ENCODE measurements around the gene RAP1GAP2.

- TF ChIP-seq ZNF266 (tag by site-specific recombination; IDR thresholded peaks at IDR 0.05; ENCODE audit: low read depth): no peak
- no peak for TF ChIP-seq CTCF (tag by site-specific recombination; IDR thresholded peaks at IDR 0.05)
- no peak for TF ChIP-seq ZNF121 (tag by site-specific recombination; IDR thresholded peaks at IDR 0.05)
- no peak for TF ChIP-seq ZNF768 (tag by site-specific recombination; IDR thresholded peaks at IDR 0.05)
- TF ChIP-seq ZSCAN5A (tag by site-specific recombination; IDR thresholded peaks at IDR 0.05): no peak
- no peak for TF ChIP-seq PRDM10 (tag by site-specific recombination; IDR thresholded peaks at IDR 0.05)
- no peak for TF ChIP-seq ZSCAN30 (tag by site-specific recombination; IDR thresholded peaks at IDR 0.05)
- no peak for TF ChIP-seq ZNF398 (tag by site-specific recombination; IDR thresholded peaks at IDR 0.05)
- TF ChIP-seq ZNF777 (tag by site-specific recombination; IDR thresholded peaks at IDR 0.05; ENCODE audit: borderline replicate concordance): no peak
- TF ChIP-seq KLF9 (tag by site-specific recombination; IDR thresholded peaks at IDR 0.05; ENCODE audit: low read depth): no peak
These were observed 60.5 kb downstream of the RAP1GAP2 start for GRCh38 chr17:2856727-2857126.
